ENCODE results near the gene ZNF331.

ZNF331 gene

DNA sequence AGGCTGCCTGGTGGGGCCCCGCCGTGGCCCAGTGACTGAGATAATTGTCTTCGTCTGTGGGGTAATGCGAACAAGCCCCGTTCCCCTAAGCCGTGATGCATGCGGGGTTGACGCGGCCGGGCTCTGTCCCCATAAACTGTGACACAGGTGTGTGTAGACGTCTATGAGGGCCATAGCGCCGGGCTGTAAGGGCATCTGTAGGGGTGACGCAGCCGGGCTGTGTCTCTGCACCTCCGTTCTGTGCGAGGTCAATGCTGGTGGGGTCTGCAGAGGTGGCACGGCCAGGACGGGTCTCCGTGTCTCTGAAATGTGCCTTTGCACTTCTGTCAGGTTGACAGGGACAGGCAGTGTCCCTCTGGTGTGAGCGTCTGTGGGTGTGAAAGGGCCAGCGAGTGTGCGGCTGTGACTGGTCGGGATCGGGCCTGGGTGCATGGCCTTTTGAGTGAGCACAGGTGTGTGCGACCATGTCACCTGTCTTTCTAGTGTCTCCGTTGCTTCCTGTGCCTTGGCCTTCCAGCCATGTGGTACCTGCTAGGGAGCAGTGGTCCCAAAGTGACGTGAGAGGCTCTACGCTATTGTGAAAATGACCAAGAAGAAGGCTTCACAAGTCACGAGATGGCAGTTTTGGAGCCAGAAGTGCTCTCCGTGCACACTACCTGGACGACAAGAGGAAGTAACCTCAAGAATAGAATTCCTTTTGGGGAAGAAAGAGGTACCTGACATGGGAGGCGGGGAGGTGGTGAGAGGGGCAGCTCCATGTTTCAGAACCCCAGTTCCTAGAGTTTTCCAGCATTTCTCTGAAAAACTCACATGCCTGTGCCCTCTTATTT is 16.4 kb upstream of the ZNF331 start:
- DNase-seq: no peak

DNA sequence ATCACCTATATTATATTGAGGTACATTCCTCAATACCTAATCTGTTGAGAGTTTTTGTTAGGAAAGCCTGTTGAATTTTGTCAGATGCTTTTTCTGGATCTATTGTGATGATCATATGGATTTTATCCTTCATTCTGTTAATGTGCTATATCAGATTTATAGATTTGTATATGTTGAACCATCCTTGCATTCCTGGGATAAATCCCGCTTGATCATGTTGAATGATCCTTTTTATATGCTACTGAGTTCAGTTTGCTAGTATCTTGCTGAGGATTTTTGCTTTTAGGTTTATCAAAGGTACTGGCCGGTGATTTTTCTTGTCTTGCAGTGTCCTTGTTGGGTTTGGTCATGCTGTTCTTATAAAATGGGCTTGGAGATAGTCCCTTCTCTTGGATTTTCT is 12.0 kb upstream of the ZNF331 start:
- no peak for DNase-seq

DNA sequence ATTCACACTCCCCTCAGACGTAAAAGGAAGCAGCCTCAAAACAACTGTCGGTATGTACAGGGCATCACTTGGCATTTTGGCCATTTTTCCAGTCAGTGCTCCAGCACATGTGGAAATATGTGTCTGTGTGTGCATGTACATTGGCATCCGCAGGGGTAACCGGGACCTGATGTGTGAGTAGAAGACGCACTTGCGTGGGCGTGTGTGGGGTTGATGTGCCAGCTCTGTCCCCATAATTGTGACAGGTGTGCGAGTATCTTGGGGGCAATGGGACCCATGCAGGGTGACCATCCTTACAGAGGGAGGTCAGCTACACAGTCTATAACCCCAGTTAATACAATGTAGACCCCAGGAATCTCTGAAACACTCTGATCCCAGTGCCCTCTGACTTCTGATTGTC is 7.3 kb upstream of the ZNF331 start:
- no peak for DNase-seq

DNA sequence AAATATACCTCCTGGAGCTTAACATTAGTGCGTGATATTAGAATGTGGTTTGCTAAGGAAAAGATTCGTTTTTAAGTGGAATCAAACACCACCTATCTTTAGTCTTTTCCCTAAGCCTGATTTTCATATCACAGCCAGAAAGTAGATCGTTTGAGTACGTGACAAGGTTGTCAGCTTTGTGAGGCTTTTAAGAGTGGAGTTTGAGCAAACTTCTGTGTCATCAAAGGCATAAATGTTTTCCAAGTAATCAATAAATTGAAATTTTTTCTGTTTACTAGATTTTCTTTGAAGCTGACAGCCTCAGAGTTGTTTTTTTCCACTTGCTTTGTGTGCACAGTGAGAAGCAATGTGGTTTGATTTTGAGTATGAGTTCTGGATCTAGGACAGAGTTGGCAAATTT is 6.5 kb upstream of the ZNF331 start:
- no peak for DNase-seq

DNA sequence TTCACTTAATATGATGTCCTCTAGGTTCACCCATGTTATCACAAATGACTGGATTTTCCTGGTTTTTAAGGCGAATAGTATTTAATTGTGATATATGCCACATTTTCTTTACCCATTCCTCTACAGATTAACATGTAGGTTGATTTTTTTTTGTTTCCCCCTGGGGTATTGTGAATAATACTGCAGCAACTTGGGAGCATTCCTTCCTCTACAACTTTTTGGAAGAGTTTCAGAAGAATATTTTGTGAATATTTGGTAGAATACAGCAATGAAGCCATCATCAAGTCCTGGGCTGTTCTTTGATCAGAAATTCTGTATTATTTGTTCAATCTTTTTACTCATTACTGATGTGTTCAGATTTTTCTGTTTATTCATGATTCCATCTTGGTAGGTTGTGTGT is 5.6 kb upstream of the ZNF331 start:
- no peak for DNase-seq

DNA sequence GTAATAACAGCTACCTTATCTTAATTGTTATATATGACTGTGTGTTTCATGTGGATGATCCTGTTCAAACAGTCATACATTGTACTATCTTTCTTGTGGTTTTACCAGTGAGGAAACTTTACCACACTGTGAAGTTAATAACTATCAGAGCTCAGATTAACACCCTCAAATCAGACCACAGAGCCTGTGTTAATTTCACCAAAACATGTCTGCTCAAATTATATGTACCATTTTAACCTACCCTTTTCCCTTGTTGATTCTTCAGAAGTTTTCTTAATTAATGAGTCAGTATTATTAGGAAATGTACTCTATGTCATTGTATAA is 1.8 kb upstream of the ZNF331 start:
- DNase-seq: no peak

DNA sequence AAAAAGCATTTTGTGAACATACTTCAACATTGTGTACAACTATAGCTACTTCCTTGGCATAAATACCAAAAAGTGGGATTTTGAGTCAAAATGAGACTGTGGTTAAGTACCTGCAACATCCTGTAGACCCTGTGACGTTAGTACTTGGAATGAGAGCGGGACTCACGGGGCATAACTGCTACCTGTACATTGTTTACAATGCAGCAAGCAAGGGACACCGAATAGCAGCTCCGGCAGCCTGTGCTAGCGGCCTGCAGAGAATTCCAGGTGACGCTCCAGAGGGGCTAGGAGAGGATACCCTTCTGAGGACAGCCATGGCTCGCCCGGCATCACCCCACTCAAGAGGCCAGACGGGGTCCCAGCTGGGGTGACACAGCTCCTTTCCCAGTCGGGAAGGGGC is 824 bp upstream of the ZNF331 start:
- no peak for DNase-seq

DNA sequence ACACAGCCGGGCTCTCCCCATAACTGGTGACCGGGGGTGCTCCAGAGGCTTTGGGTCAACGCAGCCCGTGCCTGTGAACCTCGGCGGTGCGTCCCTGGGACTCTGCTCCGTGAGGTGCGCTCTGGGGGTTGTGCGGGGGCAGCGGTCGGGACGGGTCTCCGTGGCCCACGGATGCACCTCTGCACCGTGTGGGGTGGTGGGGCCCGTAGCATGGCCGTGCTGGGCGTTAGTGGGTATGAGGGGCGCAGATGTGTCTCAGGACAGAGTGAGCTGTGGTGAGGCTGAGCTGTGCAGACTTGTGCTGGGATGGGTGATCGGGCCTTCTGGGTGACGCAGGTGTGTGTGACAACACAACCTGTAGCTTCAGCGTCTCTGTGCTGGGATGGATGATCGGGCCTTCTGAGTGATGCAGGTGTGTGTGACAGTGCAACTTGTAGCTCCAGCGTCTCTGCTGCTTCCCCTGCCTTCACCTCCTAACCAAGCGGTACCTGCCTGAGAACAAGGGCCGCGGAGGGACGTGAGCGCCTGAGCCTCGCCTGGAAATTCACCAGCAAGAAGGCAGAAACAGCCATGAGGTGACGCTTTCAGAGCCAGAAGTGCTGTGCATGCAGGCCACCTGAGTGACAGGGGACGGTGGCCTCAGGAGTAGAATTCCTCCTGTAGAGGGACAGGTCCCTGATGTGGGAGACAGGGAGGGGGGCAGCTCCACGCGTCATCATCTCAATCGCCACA is 599 bp downstream of the ZNF331 start:
- no peak for DNase-seq

DNA sequence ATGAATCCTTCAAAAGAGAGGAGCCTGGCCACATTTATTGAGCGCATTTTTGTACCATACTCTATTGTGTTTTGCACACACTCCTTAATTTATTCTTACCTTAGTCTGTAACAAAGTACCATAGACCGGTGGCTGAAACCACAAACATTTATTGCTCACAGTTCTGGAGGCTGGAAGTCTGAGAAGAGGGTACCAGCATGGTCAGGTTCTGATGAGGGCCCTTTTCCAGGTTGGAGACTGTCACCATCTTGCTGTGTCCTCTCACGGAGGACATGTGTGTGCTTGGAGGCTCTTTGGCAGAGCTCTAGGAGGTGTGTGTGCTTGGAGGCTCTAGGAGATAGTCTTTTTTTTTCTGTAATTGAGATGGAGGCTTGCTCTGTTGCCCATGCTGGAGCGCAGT is 2.1 kb downstream of the ZNF331 start:
- DNase-seq: no peak

DNA sequence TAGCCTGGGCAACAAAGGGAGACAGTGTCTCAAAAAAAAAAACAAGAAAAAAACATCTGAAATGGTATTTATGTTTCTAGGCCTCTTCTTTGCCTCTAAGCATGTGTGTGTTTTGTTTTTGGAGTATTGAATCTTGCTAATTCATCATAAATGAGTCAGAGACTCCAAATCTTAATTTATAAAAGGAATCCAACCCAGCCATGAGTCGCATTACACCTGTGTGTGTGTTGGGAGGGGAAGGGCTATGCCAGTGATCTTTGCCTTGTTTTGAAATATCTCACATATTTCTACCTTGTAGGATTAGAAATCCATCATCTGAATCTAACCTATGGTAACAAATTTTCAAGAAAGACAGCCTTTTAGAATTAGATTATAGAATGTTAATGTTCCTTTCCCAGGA is 4.0 kb downstream of the ZNF331 start:
- no peak for DNase-seq

DNA sequence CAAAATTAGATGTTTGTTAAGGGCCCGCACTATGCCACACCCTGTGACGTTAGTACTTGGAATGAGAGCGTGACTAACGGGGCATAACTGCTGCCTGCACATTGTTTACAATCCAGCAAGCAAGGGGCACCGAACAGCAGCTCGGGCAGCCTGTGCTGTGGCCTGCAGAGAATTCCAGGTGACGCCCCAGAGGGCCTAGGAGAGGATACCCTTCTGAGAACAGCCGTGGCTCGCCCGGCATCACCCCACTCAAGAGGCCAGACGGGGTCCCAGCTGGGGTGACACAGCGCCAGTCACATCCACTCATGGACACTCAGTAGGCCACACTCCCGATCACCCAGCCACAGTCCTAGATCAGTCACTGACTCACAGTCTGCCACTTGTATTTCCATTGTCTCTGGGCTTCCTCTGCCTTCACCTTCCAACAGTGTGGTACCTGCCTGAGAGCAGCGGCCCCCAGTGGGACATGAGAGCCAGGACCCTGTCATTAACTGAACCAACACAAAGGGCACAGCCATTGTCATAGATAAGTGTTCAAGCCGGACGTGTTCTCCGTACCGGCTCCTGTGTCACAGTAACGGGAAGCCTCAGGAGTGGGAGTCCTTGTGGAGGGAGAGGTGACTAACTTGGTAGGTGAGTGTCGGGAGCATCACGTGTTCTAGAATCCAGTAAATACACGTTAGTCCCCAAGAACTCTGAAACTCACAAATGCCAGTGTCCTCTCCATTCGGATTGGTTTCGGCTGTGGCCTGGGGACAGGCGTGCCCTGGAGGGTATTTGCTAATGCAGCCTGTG is 7.5 kb downstream of the ZNF331 start:
- DNase-seq: no peak

DNA sequence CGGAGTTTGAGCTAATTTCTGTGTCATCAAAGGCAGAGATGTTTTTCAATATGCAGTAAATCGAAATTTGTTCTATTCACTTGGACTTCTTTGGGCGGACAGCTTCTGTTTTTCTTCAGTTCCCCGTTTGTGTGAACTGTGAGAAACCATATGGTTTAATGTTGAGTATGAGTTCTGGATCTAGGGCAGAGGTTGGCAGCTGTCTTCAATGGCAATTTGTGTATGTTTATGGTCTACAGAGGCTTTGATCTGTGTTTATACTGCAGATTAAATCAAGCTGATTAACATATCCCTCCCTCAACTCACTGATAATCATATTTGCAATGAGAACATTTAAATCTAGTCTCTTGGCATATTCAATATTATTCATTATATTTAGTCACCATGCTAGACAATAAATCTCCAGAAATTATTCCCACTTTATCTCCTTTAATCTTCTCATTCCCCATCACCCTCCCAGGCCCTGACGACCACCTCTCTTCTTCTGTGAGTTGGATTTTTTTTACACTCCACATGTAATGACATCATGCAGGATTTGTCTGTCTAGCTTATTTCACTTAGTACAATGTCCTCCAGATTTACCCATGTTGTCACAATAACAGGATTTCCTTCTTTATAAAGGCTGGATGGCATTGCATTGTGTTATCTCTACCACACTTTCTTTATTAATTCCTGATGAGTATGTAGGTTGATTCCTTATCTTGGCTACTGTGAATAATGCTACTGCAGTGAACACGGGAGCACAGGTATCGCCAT is 9.0 kb downstream of the ZNF331 start:
- no peak for DNase-seq

DNA sequence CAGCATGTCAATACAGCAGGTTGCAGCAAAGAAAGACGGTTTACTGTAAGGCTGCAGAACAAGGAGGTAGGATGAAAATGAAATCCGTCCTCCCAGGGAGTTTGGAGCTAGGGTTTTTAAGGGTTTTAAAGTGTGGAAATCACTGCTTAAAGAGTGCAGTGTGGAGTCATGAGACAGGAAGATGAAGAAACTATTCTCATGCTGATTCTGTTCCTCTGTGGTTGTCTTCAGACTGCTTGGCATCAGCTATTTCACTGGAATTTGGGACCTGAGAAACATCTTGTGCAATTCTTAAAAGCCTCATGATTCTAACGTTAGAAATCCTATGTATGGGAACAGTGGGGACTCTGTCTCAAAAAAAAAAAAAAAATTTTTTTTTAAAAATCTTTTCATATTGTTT is 11.4 kb downstream of the ZNF331 start:
- no peak for DNase-seq

DNA sequence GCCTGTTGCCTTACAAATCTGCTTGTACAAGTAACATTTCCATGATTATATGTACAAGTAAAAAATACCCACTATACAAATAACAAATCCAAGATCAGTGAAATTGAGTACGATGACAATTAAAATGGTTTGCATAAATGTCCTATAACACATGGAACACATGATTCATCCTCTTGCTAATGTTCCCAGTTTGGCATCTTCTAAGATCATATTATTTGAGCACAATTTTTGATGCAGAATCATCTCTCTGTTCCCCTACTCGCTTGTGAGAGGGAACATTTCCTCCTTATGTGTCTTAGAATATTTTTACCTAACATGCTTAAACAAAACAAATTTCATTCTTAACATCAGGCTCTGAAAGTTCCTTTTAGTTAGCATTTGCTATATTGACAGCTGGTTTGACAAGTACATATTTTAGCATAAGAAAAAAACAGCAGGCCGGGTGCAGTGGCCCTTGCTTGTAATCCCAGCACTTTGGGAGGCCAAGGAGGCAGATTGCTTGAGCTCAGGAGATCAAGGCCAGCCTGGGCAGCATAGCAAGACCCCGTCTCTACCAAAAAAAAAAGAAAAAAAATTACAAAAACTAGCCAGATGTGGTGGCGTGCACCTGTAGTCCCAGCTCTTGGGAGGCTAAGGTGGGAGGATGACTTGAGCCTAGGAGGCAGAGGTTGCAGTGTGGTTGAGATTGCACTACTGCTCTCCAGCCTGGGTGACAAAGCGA is 14.2 kb downstream of the ZNF331 start:
- no peak for DNase-seq

DNA sequence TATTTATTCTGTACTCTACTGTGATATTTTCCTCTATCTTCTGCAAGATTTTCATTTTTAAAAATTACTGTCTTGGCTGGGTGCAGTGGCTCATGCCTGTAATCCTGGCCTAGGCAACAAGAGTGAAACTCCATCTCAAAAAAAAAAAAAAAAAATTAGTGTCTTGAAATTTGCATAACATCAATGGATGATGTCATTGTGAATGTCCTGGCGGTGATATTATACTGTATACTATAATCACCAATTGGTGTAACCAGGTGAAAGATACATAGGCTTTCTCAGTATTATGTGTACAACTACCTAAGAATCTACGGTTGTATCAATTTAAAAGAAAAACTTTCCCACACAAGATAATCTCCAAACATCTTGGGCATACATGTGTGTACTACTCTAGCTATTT is 15.2 kb downstream of the ZNF331 start:
- no peak for DNase-seq

DNA sequence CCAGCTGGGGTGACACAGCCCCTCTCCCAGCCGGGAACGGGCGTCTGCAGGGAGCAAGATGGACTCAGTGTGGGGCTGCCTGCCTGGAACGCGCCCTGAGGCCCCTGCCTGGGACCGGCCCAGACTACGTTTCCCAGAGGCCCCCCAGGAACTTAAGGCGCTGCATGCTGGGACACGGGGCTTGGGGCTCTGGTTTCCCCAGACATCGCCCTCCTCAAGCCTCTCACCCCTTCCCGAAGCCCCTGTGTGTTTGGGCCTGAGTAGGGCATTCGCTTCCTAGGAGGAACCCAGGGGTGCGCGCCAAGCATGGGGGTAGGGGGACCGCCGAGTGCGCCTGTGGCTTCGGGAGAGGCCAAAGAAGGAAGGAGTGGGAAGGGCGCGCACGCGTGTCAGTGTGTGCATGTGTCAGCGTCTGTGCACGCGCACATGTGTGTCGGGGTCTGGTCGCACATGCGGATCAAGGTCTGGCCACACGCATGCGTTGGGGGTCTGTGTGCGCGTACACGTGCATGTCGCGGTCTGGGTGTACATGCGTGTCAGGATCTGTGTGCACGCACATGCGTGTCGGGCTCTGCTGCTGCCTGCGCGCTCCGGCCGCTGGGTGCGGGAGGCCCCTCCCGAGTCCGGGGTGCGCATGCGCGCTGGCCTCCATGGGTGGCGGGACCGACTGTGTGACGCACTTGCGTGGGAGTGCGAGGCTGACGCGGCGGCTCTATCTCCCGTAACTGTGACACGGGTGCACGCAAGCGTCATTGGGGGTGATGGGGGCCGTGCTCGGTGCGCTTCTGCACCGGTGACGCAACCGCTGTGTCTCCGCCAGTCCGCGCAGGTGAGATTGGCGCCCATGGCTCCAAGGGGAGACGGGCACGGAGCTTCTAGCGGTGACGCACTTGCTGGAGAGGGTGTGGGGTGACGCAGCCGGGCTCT is 16.2 kb downstream of the ZNF331 start:
- no peak for DNase-seq

DNA sequence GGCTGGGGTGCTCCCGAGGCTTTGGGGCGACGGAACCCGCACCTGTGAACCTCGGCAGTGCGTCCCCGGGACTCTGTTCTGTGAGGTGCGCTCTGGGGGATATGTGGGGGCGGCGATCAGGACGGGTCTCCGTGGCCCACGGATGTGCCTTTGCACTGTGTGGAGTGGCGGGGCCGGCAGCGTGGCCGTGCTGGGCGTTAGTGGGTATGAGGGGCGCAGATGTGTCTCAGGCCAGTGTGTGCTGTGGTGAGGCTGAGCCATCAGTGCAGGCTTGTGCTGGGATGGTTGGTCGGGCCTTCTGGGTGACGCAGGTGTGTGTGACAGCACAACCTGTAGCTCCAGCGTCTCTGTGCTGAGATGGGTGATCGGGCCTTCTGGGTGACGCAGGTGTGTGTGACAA is 16.9 kb downstream of the ZNF331 start:
- DNase-seq: no peak

DNA sequence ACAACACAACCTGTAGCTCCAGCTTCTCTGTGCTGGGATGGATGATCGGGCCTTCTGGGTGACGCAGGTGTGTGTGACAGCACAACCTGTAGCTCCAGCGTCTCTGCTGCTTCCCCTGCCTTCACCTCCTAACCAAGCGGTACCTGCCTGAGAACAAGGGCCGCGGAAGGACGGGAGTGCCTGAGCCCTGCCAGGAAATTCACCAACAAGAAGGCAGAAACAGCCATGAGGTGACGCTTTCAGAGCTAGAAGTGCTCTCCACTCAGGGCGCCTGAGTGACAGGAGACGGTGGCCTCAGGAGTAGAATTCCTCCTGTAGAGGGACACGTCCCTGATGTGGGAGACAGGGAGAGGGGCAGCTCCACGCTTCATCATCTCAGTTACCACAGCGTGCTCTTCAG is 17.4 kb downstream of the ZNF331 start:
- no peak for DNase-seq

DNA sequence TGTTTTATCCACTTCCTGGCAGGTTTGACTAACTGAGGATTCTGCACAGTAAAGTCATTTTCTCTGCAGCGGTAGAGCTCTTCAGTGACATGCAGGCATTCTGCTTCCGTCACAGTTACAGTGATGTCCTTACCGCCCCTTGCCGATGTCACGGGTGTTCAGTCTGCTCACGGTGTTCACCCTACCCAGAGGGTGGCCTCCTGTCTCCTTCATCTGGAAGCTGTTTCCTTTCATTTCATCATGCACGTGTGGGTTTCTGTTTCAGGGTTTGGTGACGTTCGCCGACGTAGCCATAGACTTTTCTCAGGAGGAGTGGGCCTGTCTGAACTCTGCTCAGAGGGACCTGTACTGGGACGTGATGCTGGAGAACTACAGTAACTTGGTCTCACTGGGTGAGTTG is 33.4 kb downstream of the ZNF331 start:
- no peak for DNase-seq

DNA sequence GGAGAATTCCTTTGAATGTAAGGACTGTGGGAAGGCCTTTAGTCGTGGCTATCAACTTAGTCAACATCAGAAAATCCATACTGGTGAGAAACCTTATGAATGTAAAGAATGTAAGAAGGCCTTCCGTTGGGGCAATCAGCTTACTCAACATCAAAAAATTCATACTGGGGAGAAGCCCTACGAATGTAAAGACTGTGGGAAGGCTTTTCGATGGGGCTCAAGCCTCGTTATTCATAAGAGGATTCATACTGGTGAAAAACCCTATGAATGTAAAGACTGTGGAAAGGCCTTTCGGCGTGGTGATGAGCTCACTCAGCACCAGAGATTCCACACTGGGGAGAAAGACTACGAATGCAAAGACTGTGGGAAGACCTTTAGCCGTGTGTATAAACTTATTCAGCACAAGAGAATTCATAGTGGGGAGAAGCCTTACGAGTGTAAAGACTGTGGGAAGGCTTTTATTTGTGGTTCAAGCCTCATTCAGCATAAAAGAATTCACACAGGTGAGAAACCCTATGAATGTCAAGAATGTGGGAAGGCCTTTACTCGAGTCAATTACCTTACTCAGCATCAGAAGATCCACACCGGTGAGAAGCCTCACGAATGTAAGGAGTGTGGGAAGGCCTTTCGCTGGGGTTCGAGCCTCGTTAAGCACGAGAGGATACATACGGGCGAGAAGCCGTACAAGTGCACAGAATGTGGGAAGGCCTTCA is 39.2 kb downstream of the ZNF331 start:
- no peak for DNase-seq

DNA sequence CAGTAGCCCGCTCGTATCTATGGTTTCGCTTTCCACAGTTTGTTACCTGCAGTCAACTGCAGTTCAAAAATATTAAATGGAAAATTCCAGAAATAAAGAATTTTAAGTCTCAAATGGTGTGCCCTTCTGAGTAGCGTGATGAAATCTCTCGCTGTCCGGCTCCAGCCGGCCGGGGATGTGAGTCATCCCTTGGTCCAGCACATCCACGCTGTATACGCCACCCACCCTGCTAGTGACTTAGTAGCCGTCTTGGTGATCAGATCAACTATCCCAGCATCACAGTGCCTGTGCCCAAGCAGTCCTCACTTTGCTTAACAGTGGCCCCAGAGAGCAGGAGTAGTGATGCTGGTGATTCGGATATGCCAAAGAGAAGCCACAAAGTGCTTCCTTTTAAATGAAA is 40.0 kb downstream of the ZNF331 start:
- DNase-seq: no peak

All from NCI-H1694 (cell line).